ENCODE data around the gene RPUSD2. TPM values are rescaled to one million over a fixed set of nuclear protein-coding genes. Genes with fewer than 3 reads are reported as not detected.

Gene RPUSD2
- total RNA-seq, 1 donor from 2014 or later: 24.8 TPM

- ChIA-PET CTCF (no interaction called here), POLR2A (interaction anchor here (0.6 kb wide), 2 partner anchors 13 to 28 kb away, joined by 3 to 10 read pairs; no protein-coding TSS in a partner anchor)
- no peaks in the 10 kb centered on the region for H3K9me3 Mint-ChIP-seq
- no peak for TF ChIP-seq CTCF (IDR thresholded peaks at IDR 0.05)
- ATAC-seq (ENCODE audit: low read depth): no peak
- no peaks in the 10 kb centered on the region for H3K27me3 Mint-ChIP-seq
- no peak overlapping the region for H3K27ac Mint-ChIP-seq
- no peak for DNase-seq
- peaks cover 3% of the 10 kb centered on the region for H3K4me1 Mint-ChIP-seq
- H3K4me3 Mint-ChIP-seq: no peak overlapping the region
- peaks cover 2% of the 10 kb centered on the region for H3K36me3 Mint-ChIP-seq (ENCODE audit: low read depth)
- intact Hi-C loops (cut with micrococcal nuclease): no loop called here
These were observed 48.9 kb downstream of the RPUSD2 start for GRCh38 chr15:40618023-40618422.

GRCh38 chr15:40618906-40619305, 49.8 kb downstream of the RPUSD2 start:
- DNase-seq: no peak
- no peak overlapping the region for H3K4me3 Mint-ChIP-seq
- no peak for TF ChIP-seq CTCF (IDR thresholded peaks at IDR 0.05)
- ATAC-seq (ENCODE audit: low read depth): no peak
- no peak overlapping the region for H3K27ac Mint-ChIP-seq
- ChIA-PET POLR2A (no interaction called here), CTCF (no interaction called here)
- H3K36me3 Mint-ChIP-seq (ENCODE audit: low read depth): peaks cover 2% of the 10 kb centered on the region
- H3K4me1 Mint-ChIP-seq: peaks cover 3% of the 10 kb centered on the region
- no peaks in the 10 kb centered on the region for H3K9me3 Mint-ChIP-seq
- intact Hi-C loops (cut with micrococcal nuclease): no loop called here
- H3K27me3 Mint-ChIP-seq: no peaks in the 10 kb centered on the region

- ATAC-seq (ENCODE audit: low read depth) (no peak), DNase-seq (no peak)
- H3K4me1 Mint-ChIP-seq: no peaks in the 10 kb centered on the region
- H3K4me3 Mint-ChIP-seq: no peak overlapping the region
- intact Hi-C loops (cut with micrococcal nuclease): no loop called here
- TF ChIP-seq CTCF (IDR thresholded peaks at IDR 0.05): no peak
- peaks cover 2% of the 10 kb centered on the region for H3K36me3 Mint-ChIP-seq (ENCODE audit: low read depth)
- CTCF ChIA-PET: interaction anchor here (1.8 kb wide), 1 partner anchor 34 kb away, joined by 6 read pairs; no protein-coding TSS in a partner anchor
- no peaks in the 10 kb centered on the region for H3K9me3 Mint-ChIP-seq
- POLR2A ChIA-PET: interaction anchor here (0.6 kb wide), 1 partner anchor 8 kb away, joined by 4 read pairs; no protein-coding TSS in a partner anchor
- H3K27me3 Mint-ChIP-seq: no peaks in the 10 kb centered on the region
- H3K27ac Mint-ChIP-seq: no peak overlapping the region
These were observed 54.3 kb downstream of the RPUSD2 start for GRCh38 chr15:40623361-40623760.

Other genes with a start within 250 kb of the RPUSD2 start
- gene INAFM2, start 245.6 kb upstream of the RPUSD2 start, total RNA-seq: 9.5 TPM in 2 replicates
- gene CCDC9B, start 228.4 kb upstream of the RPUSD2 start, total RNA-seq: 0.91 and 2.1 TPM in 2 replicates
- gene PHGR1, start 218.3 kb upstream of the RPUSD2 start, total RNA-seq: not detected in 2 replicates
- gene DISP2, start 211.1 kb upstream of the RPUSD2 start, total RNA-seq: 0.38 and 0.39 TPM in 2 replicates
- 11.5 and 13.4 TPM in 2 replicates for gene KNSTRN, start 186.6 kb upstream of the RPUSD2 start, total RNA-seq
- 63.5 and 76.7 TPM in 2 replicates for gene IVD, start 163.5 kb upstream of the RPUSD2 start, total RNA-seq
- gene BAHD1, start 128.3 kb upstream of the RPUSD2 start, total RNA-seq: 27.5 and 28.4 TPM in 2 replicates
- gene CHST14, start 98.3 kb upstream of the RPUSD2 start, total RNA-seq: 10.1 and 10.2 TPM in 2 replicates
- gene CCDC32, start 4.3 kb upstream of the RPUSD2 start, total RNA-seq: 64.0 and 66.3 TPM in 2 replicates
- gene KNL1, start 24.9 kb downstream of the RPUSD2 start, total RNA-seq: 5.1 and 7.7 TPM in 2 replicates
- 2.6 and 4.1 TPM in 2 replicates for gene RAD51, start 125.9 kb downstream of the RPUSD2 start, total RNA-seq
- gene RMDN3, start 186.0 kb downstream of the RPUSD2 start, total RNA-seq: 25.5 and 25.6 TPM in 2 replicates
- 19.5 and 21.1 TPM in 2 replicates for gene GCHFR, start 194.8 kb downstream of the RPUSD2 start, total RNA-seq
- 5.7 and 6.5 TPM in 2 replicates for gene C15orf62, start 200.7 kb downstream of the RPUSD2 start, total RNA-seq
- 23.2 and 25.2 TPM in 2 replicates for gene ZFYVE19, start 237.8 kb downstream of the RPUSD2 start, total RNA-seq
- gene DNAJC17, start 238.2 kb downstream of the RPUSD2 start, total RNA-seq: 43.1 and 51.0 TPM in 2 replicates